ENCODE results near the gene NNAT. TPM values are rescaled to one million over a fixed set of nuclear protein-coding genes. Genes with fewer than 3 reads are reported as not detected.

Gene NNAT
- total RNA-seq, 1 experiment from 2014 or later, result not detected

GRCh38 chr20:37490663-37491350 is 30.2 kb upstream of the NNAT start:
- no peaks in the 10 kb centered on the region for H3K4me1 ChIP-seq (ENCODE audit: insufficient read depth, low read length, poor library complexity, severe bottlenecking)
- BruUV-seq (replicated peaks), result no TSS peak
- no peak for DNase-seq (ENCODE audit: low spot score)
- intact Hi-C loops (cut with micrococcal nuclease; ENCODE audit: unreplicated experiment), result no loop called here
- no peaks in the 10 kb centered on the region for H3K9me3 ChIP-seq (ENCODE audit: low read depth, low read length, poor library complexity, severe bottlenecking)
- no peak overlapping the region for H3K27ac ChIP-seq (ENCODE audit: low read depth, low read length, poor library complexity, severe bottlenecking)
- POLR2A ChIA-PET (ENCODE audit: low non-redundant PET), result no interaction called here
- CTCF ChIA-PET, result no interaction called here
- H3K27me3 ChIP-seq (replicated peaks; ENCODE audit: insufficient read depth, low read depth, low read length, poor library complexity), result no peaks in the 10 kb centered on the region
- TF ChIP-seq, protein P1, sequence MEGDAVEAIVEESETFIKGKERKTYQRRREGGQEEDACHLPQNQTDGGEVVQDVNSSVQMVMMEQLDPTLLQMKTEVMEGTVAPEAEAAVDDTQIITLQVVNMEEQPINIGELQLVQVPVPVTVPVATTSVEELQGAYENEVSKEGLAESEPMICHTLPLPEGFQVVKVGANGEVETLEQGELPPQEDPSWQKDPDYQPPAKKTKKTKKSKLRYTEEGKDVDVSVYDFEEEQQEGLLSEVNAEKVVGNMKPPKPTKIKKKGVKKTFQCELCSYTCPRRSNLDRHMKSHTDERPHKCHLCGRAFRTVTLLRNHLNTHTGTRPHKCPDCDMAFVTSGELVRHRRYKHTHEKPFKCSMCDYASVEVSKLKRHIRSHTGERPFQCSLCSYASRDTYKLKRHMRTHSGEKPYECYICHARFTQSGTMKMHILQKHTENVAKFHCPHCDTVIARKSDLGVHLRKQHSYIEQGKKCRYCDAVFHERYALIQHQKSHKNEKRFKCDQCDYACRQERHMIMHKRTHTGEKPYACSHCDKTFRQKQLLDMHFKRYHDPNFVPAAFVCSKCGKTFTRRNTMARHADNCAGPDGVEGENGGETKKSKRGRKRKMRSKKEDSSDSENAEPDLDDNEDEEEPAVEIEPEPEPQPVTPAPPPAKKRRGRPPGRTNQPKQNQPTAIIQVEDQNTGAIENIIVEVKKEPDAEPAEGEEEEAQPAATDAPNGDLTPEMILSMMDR (conservative IDR thresholded peaks at IDR 0.05; ENCODE audit: low read depth, low read length), result no peak
- no peak for TF ChIP-seq EZH2 (IDR thresholded peaks at IDR 0.05; ENCODE audit: borderline replicate concordance, low read depth, low read length, poor library complexity, severe bottlenecking)
- no peak overlapping the region for H3K4me3 ChIP-seq (ENCODE audit: low read depth, low read length, poor library complexity, severe bottlenecking)
- H3K36me3 ChIP-seq (ENCODE audit: insufficient read depth, low read length, poor library complexity, severe bottlenecking), result no peaks in the 10 kb centered on the region

- Histone ChIP-seq H3K27ac (ENCODE audit: low read depth, low read length, poor library complexity, severe bottlenecking) (no peak overlapping the region), H3K36me3 (ENCODE audit: insufficient read depth, low read length, poor library complexity, severe bottlenecking) (no peaks in the 10 kb centered on the region), H3K27me3 (replicated peaks; ENCODE audit: insufficient read depth, low read depth, low read length, poor library complexity) (no peaks in the 10 kb centered on the region), H3K4me3 (ENCODE audit: low read depth, low read length, poor library complexity, severe bottlenecking) (no peak overlapping the region), H3K4me1 (ENCODE audit: insufficient read depth, low read length, poor library complexity, severe bottlenecking) (no peaks in the 10 kb centered on the region), H3K9me3 (ENCODE audit: low read depth, low read length, poor library complexity, severe bottlenecking) (no peaks in the 10 kb centered on the region)
- CTCF ChIA-PET, result no interaction called here
- POLR2A ChIA-PET (ENCODE audit: low non-redundant PET), result interaction anchor here (0.6 kb wide), 1 partner anchor 47 kb away, joined by 4 read pairs; no protein-coding TSS in a partner anchor
- intact Hi-C loops (cut with micrococcal nuclease; ENCODE audit: unreplicated experiment), result no loop called here
- no peak for DNase-seq (ENCODE audit: low spot score)
- TF ChIP-seq, protein P1 (conservative IDR thresholded peaks at IDR 0.05; ENCODE audit: low read depth, low read length), result no peak
- TF ChIP-seq EZH2 (IDR thresholded peaks at IDR 0.05; ENCODE audit: borderline replicate concordance, low read depth, low read length, poor library complexity, severe bottlenecking), result no peak
- no TSS peak for BruUV-seq (replicated peaks)
These were observed 28.9 kb upstream of the NNAT start for GRCh38 chr20:37492096-37492625.

- intact Hi-C loops (cut with micrococcal nuclease; ENCODE audit: unreplicated experiment), result no loop called here
- TF ChIP-seq, protein P1 (conservative IDR thresholded peaks at IDR 0.05; ENCODE audit: low read depth, low read length), result no peak
- TF ChIP-seq EZH2 (IDR thresholded peaks at IDR 0.05; ENCODE audit: borderline replicate concordance, low read depth, low read length, poor library complexity, severe bottlenecking), result no peak
- CTCF ChIA-PET, result no interaction called here
- no peaks in the 10 kb centered on the region for H3K9me3 ChIP-seq (ENCODE audit: low read depth, low read length, poor library complexity, severe bottlenecking)
- H3K36me3 ChIP-seq (ENCODE audit: insufficient read depth, low read length, poor library complexity, severe bottlenecking), result no peaks in the 10 kb centered on the region
- no peak overlapping the region for H3K27ac ChIP-seq (ENCODE audit: low read depth, low read length, poor library complexity, severe bottlenecking)
- H3K4me1 ChIP-seq (ENCODE audit: insufficient read depth, low read length, poor library complexity, severe bottlenecking), result no peaks in the 10 kb centered on the region
- no peak overlapping the region for H3K4me3 ChIP-seq (ENCODE audit: low read depth, low read length, poor library complexity, severe bottlenecking)
- POLR2A ChIA-PET (ENCODE audit: low non-redundant PET), result interaction anchor here (0.6 kb wide), 1 partner anchor 9 kb away, joined by 3 read pairs; no protein-coding TSS in a partner anchor
- no peak for DNase-seq (ENCODE audit: low spot score)
- no peaks in the 10 kb centered on the region for H3K27me3 ChIP-seq (replicated peaks; ENCODE audit: insufficient read depth, low read depth, low read length, poor library complexity)
- BruUV-seq (replicated peaks), result no TSS peak
These were observed 28.1 kb upstream of the NNAT start for GRCh38 chr20:37492945-37493344.
